ENCODE measurements around the gene PLXNA4. TPM values are rescaled to one million over a fixed set of nuclear protein-coding genes. Genes with fewer than 3 reads are reported as not detected.

PLXNA4 gene
- total RNA-seq, 1 donor from 2014 or later = 14.0 TPM

GRCh38 chr7:132099163-132099562, 477.1 kb downstream of the PLXNA4 start:
- Histone ChIP-seq H3K4me1 (no peaks in the 10 kb centered on the region), H3K4me3 (no peak overlapping the region), H3K9me3 (no peaks in the 10 kb centered on the region), H3K36me3 (no peaks in the 10 kb centered on the region), H3K27me3 (no peaks in the 10 kb centered on the region), H3K27ac (no peak overlapping the region)
- intact Hi-C loops (cut with DNase I) = no loop called here
- DNase-seq (ENCODE audit: extremely low spot score in 2 of 2) = no peak
- TF ChIP-seq POLR2AphosphoS5 (IDR thresholded peaks at IDR 0.05; ENCODE audit: insufficient read depth in 1 of 2, low read depth in 1 of 2) (no peak), POLR2A (IDR thresholded peaks at IDR 0.05) (no peak), CTCF (IDR thresholded peaks at IDR 0.05) (no peak)

- Histone ChIP-seq H3K36me3 (no peaks in the 10 kb centered on the region), H3K27me3 (no peaks in the 10 kb centered on the region), H3K4me3 (no peak overlapping the region), H3K4me1 (no peaks in the 10 kb centered on the region), H3K9me3 (no peaks in the 10 kb centered on the region), H3K27ac (no peak overlapping the region)
- no peak for DNase-seq (ENCODE audit: extremely low spot score in 2 of 2)
- intact Hi-C loops (cut with DNase I) = no loop called here
- TF ChIP-seq CTCF (IDR thresholded peaks at IDR 0.05) (no peak), POLR2A (IDR thresholded peaks at IDR 0.05) (no peak), POLR2AphosphoS5 (IDR thresholded peaks at IDR 0.05; ENCODE audit: insufficient read depth in 1 of 2, low read depth in 1 of 2) (no peak)
Measured at GRCh38 chr7:132098327-132098726, 477.9 kb downstream of the PLXNA4 start.

- TF ChIP-seq POLR2AphosphoS5 (IDR thresholded peaks at IDR 0.05; ENCODE audit: insufficient read depth in 1 of 2, low read depth in 1 of 2) = no peak
- TF ChIP-seq POLR2A (IDR thresholded peaks at IDR 0.05) = no peak
- TF ChIP-seq CTCF (IDR thresholded peaks at IDR 0.05) = no peak
- intact Hi-C loops (cut with DNase I) = no loop called here
- Histone ChIP-seq H3K27ac (no peak overlapping the region), H3K9me3 (no peaks in the 10 kb centered on the region), H3K36me3 (no peaks in the 10 kb centered on the region), H3K4me3 (no peak overlapping the region), H3K27me3 (no peaks in the 10 kb centered on the region), H3K4me1 (no peaks in the 10 kb centered on the region)
- DNase-seq (ENCODE audit: extremely low spot score in 2 of 2) = no peak
Measured at GRCh38 chr7:132097550-132098134, 478.6 kb downstream of the PLXNA4 start.

- H3K27ac ChIP-seq = no peak overlapping the region
- intact Hi-C loops (cut with DNase I) = no loop called here
- TF ChIP-seq CTCF (IDR thresholded peaks at IDR 0.05) (no peak), POLR2AphosphoS5 (IDR thresholded peaks at IDR 0.05; ENCODE audit: insufficient read depth in 1 of 2, low read depth in 1 of 2) (no peak), POLR2A (IDR thresholded peaks at IDR 0.05) (no peak)
- no peaks in the 10 kb centered on the region for H3K9me3 ChIP-seq
- no peaks in the 10 kb centered on the region for H3K36me3 ChIP-seq
- no peak overlapping the region for H3K4me3 ChIP-seq
- DNase-seq (ENCODE audit: extremely low spot score in 2 of 2) = no peak
- H3K27me3 ChIP-seq = no peaks in the 10 kb centered on the region
- H3K4me1 ChIP-seq = no peaks in the 10 kb centered on the region
Measured at GRCh38 chr7:132095111-132095765, 481.0 kb downstream of the PLXNA4 start.

GRCh38 chr7:132092106-132092505, 484.2 kb downstream of the PLXNA4 start:
- Histone ChIP-seq H3K9me3 (no peaks in the 10 kb centered on the region), H3K27ac (no peak overlapping the region), H3K4me3 (no peak overlapping the region), H3K27me3 (no peaks in the 10 kb centered on the region), H3K4me1 (no peaks in the 10 kb centered on the region), H3K36me3 (no peaks in the 10 kb centered on the region)
- DNase-seq (ENCODE audit: extremely low spot score in 2 of 2) = no peak
- TF ChIP-seq POLR2A (IDR thresholded peaks at IDR 0.05) (no peak), POLR2AphosphoS5 (IDR thresholded peaks at IDR 0.05; ENCODE audit: insufficient read depth in 1 of 2, low read depth in 1 of 2) (no peak), CTCF (IDR thresholded peaks at IDR 0.05) (no peak)
- intact Hi-C loops (cut with DNase I) = no loop called here

Data from vagina (tissue), 2 donors.